RWPE2 (cell line): Measurements from ENCODE around the gene MARK2.

ENCODE experiments used
- ATAC-seq: fragments of 200-7000 bp; cut with Tn5 transposase; 3 replicates; pipeline ENCODE4 v1.9.1; 2021; ENCODE audit warnings: low read depth
- DNase-seq: peaks from one replicate; pipeline ENCODE4 v3.0.0-alpha.2; 2020; ENCODE audit warnings: low spot score
- H3K27ac ChIP-seq: fragments of 450-650 bp; 2 replicates; pipeline ENCODE4 v1.5.1; 2017; ENCODE audit warnings: mild to moderate bottlenecking; ENCODE audit not compliant: poor library complexity, severe bottlenecking
- H3K27me3 ChIP-seq: fragments of 250-450 bp; sonication (Bioruptor Pico); 2 replicates; pipeline ENCODE4 v1.5.1; 2021; ENCODE audit warnings: mild to moderate bottlenecking, moderate library complexity; ENCODE audit not compliant: insufficient read depth, poor library complexity, severe bottlenecking
- H3K36me3 ChIP-seq: fragments of 250-450 bp; sonication (Bioruptor Pico); 2 replicates; pipeline ENCODE4 v1.5.1; 2020; ENCODE audit warnings: low read depth, mild to moderate bottlenecking, moderate library complexity
- H3K4me1 ChIP-seq: fragments of 250-450 bp; sonication (Bioruptor Pico); 2 replicates; pipeline ENCODE4 v1.5.1; 2021; ENCODE audit warnings: mild to moderate bottlenecking, moderate library complexity; ENCODE audit not compliant: insufficient read depth, poor library complexity, severe bottlenecking
- H3K4me3 ChIP-seq: fragments of 250-450 bp; sonication (Bioruptor Pico); 2 replicates; pipeline ENCODE4 v1.5.1; 2021; ENCODE audit warnings: mild to moderate bottlenecking, moderate library complexity; ENCODE audit not compliant: severe bottlenecking
- H3K9me3 ChIP-seq: fragments of 250-450 bp; sonication (Bioruptor Pico); 2 replicates; pipeline ENCODE4 v1.5.1; 2021; ENCODE audit warnings: mild to moderate bottlenecking, moderate library complexity; ENCODE audit not compliant: severe bottlenecking
- TF ChIP-seq, protein P1 (sequence below): fragments of 450-650 bp; IDR thresholded peaks from one replicate; pipeline ENCODE4 v1.5.1; 2017; ENCODE audit warnings: mild to moderate bottlenecking, moderate library complexity; ENCODE audit not compliant: poor library complexity, severe bottlenecking

MARK2 gene

DNA sequence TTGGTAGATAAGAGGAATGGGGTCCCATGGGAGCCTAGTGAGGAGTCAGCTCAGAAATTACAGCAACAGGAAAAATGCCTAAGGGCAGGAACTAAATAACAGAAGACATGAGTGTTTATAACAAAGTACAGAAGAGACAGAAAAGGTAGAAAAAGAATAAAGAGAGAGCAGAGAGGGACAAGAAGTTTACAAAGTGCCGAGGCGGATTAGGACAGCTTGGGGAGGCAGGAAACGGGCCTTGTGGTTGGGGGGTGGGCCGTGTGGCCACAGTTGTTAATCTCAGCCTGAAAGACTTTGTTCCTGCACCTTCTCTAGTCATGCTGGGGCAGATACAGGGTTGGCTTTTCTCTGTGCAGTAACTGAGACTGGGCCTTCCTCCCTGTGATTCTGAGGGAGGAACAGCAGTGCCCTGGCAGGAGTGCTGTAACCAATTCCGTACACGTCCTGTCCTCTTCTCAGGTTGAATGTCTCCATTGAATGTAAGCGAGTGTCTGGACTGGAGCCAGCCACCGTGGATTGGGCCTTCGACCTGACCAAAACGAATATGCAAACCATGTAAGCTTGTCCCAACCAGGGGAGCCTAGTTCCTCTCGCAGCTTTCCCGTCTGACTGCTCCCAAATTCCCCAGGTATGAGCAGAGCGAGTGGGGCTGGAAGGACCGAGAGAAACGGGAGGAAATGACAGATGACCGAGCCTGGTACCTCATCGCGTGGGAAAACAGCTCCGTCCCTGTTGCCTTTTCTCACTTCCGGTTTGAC lies 113.0 kb downstream of the MARK2 start:
- Histone ChIP-seq H3K27me3 (no peaks in the 10 kb centered on the region), H3K36me3 (peaks cover 51% of the 10 kb centered on the region), H3K9me3 (no peaks in the 10 kb centered on the region), H3K4me1 (no peaks in the 10 kb centered on the region), H3K27ac (no peak overlapping the region), H3K4me3 (no peak overlapping the region)
- DNase-seq: no peak
- TF ChIP-seq, protein P1, sequence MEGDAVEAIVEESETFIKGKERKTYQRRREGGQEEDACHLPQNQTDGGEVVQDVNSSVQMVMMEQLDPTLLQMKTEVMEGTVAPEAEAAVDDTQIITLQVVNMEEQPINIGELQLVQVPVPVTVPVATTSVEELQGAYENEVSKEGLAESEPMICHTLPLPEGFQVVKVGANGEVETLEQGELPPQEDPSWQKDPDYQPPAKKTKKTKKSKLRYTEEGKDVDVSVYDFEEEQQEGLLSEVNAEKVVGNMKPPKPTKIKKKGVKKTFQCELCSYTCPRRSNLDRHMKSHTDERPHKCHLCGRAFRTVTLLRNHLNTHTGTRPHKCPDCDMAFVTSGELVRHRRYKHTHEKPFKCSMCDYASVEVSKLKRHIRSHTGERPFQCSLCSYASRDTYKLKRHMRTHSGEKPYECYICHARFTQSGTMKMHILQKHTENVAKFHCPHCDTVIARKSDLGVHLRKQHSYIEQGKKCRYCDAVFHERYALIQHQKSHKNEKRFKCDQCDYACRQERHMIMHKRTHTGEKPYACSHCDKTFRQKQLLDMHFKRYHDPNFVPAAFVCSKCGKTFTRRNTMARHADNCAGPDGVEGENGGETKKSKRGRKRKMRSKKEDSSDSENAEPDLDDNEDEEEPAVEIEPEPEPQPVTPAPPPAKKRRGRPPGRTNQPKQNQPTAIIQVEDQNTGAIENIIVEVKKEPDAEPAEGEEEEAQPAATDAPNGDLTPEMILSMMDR: no peak
- ATAC-seq: no peak

DNA sequence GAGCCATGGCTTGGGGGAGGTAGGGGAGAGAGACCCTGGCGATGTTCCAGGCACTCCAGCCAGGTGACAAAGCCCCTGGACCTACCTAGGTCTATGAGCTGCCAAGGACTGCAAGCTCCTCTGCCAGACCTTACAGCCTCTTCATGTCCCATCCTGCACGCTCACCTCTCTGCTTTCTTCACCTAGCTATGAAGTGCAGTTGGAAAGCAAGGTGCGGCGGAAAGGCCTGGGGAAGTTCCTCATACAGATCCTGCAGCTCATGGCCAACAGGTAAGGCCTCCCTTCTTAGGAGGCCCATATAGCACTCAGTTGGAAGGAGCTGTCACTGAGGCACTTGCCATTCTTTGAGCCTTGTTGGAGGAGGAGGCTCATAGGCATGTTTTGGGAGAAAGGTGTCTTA lies 113.7 kb downstream of the MARK2 start:
- no peaks in the 10 kb centered on the region for H3K9me3 ChIP-seq
- no peak for DNase-seq
- no peaks in the 10 kb centered on the region for H3K27me3 ChIP-seq
- no peak overlapping the region for H3K4me3 ChIP-seq
- no peak for ATAC-seq
- no peaks in the 10 kb centered on the region for H3K4me1 ChIP-seq
- H3K27ac ChIP-seq: no peak overlapping the region
- peaks cover 45% of the 10 kb centered on the region for H3K36me3 ChIP-seq
- TF ChIP-seq, protein P1: no peak

DNA sequence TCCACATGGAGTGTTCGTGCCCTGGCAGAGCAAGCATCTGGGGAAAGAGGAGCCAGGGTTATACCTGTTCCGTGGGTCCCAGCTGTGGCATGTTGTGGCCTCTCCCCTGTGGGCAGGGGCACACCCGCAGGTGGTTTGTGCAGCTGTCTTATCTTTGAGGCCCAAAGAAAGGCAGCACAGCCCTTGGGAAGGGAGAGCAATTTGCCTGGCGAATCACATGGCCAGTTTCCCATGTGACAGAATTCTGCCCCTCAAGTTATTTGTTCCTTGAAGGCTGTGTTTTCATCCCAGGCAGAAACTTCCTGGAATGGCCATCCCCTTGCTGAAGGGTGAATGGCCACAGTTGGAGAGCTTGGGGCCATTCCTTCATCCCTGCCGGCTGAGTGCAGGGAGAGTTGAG lies 119.1 kb downstream of the MARK2 start:
- Histone ChIP-seq H3K36me3 (peaks cover 16% of the 10 kb centered on the region), H3K27me3 (no peaks in the 10 kb centered on the region), H3K4me3 (no peak overlapping the region), H3K4me1 (peaks cover 5% of the 10 kb centered on the region), H3K27ac (no peak overlapping the region), H3K9me3 (no peaks in the 10 kb centered on the region)
- TF ChIP-seq, protein P1: no peak
- no peak for DNase-seq
- ATAC-seq: no peak
